ENCODE measurements around the gene SPINT1. TPM values are rescaled to one million over a fixed set of nuclear protein-coding genes. Genes with fewer than 3 reads are reported as not detected.

SPINT1 gene
- total RNA-seq, 1 donor from 2014 or later: 6.0 TPM

DNA sequence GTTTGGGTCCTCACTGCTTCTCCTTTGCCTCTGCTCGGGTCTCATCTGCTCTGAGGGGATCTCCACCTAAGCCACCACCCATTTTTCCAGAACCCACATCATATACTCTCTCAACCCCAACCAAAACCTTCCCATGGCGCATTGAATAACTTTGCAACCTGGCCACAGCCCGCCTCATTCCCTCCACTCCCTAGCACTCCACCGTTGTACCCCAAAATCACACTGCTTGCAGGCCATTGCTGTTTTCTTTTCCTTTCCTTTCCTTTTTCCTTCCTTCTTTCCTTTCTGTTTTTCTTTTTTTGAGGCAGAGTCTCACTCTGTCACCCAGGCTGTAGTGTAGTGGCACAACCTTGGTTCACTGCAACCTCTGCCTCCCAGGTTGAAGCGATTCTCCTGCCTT, 47.3 kb downstream of the SPINT1 start:
- Mint-ChIP-seq H3K4me1 (ENCODE audit: low read depth, unreplicated experiment) (peaks cover 3% of the 10 kb centered on the region), H3K27ac (ENCODE audit: unreplicated experiment) (no peak overlapping the region), H3K27me3 (ENCODE audit: unreplicated experiment) (peaks cover 11% of the 10 kb centered on the region), H3K4me3 (ENCODE audit: unreplicated experiment) (no peak overlapping the region), H3K9me3 (ENCODE audit: unreplicated experiment) (no peaks in the 10 kb centered on the region), H3K36me3 (ENCODE audit: unreplicated experiment) (no peaks in the 10 kb centered on the region)
- TF ChIP-seq, protein P1, sequence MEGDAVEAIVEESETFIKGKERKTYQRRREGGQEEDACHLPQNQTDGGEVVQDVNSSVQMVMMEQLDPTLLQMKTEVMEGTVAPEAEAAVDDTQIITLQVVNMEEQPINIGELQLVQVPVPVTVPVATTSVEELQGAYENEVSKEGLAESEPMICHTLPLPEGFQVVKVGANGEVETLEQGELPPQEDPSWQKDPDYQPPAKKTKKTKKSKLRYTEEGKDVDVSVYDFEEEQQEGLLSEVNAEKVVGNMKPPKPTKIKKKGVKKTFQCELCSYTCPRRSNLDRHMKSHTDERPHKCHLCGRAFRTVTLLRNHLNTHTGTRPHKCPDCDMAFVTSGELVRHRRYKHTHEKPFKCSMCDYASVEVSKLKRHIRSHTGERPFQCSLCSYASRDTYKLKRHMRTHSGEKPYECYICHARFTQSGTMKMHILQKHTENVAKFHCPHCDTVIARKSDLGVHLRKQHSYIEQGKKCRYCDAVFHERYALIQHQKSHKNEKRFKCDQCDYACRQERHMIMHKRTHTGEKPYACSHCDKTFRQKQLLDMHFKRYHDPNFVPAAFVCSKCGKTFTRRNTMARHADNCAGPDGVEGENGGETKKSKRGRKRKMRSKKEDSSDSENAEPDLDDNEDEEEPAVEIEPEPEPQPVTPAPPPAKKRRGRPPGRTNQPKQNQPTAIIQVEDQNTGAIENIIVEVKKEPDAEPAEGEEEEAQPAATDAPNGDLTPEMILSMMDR (IDR thresholded peaks at IDR 0.05; ENCODE audit: partially characterized antibody, unreplicated experiment): no peak
- no peak for DNase-seq

DNA sequence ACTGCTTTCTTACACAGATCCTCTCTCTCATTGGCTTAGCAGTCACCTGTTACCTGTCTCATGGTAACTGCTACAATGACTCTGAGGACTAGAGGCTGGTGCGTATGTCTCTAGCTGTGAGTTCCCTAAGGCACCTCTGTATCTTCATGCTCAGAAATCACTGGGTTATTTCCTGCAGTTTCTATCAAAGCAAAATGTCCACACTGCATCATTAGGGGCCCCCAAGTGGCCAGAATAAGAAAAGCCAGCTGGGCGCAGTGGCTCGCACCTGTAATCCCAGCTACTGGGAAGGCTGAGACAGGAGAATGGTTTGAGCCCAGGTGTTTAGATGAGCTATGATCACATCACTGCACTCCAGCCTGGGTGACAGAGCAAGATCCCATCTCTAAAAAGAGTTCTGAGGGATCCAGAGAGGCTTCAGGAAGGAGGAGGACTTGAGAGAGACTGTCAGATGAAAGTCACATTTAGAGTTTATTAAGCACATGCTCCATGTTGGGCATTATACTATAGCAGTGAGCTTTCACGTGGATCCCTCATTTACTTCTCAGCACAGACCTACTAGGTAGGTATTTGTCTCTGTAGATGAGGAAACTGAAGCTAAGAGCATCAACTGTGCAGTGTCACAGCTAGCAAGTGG, 48.1 kb downstream of the SPINT1 start:
- H3K27me3 Mint-ChIP-seq (ENCODE audit: unreplicated experiment): peaks cover 11% of the 10 kb centered on the region

DNA sequence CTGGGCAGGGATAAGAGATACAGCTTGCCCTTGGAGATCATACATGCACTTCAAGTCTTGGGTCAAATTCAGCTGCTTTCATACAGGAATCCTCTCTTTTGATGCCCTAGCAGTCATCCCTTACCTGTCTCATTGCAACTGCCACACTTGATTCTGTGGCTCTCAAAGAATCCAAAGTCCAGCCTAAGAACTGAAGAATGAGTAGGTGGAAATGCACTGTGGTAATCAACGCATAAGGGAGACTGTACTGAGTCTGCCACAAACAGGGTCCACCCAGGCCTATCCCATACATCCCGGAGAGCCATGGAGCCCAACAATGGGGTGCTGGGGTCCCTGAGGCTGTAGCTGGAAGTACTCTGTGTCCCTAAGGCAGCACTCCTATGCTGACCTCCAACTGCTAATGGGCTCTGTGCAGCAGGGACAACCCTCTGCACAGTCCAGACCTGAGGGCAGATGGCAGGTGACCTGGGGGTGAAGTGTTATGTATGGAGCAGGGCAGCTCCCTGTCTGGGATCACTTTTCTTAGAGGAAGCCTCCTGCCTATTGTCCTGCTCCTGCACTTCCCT, 48.7 kb downstream of the SPINT1 start:
- Mint-ChIP-seq H3K9me3 (ENCODE audit: unreplicated experiment) (no peaks in the 10 kb centered on the region), H3K4me3 (ENCODE audit: unreplicated experiment) (no peak overlapping the region), H3K36me3 (ENCODE audit: unreplicated experiment) (no peaks in the 10 kb centered on the region), H3K4me1 (ENCODE audit: low read depth, unreplicated experiment) (peaks cover 3% of the 10 kb centered on the region), H3K27me3 (ENCODE audit: unreplicated experiment) (peaks cover 11% of the 10 kb centered on the region), H3K27ac (ENCODE audit: unreplicated experiment) (no peak overlapping the region)
- DNase-seq: no peak
- TF ChIP-seq, protein P1 (IDR thresholded peaks at IDR 0.05; ENCODE audit: partially characterized antibody, unreplicated experiment): no peak

More for the DNA sequence above, 48.1 kb downstream of the SPINT1 start:
- H3K9me3 Mint-ChIP-seq (ENCODE audit: unreplicated experiment): no peaks in the 10 kb centered on the region
- H3K4me1 Mint-ChIP-seq (ENCODE audit: low read depth, unreplicated experiment): peaks cover 3% of the 10 kb centered on the region
- TF ChIP-seq, protein P1 (IDR thresholded peaks at IDR 0.05; ENCODE audit: partially characterized antibody, unreplicated experiment): peak; percentile 66
- peak; percentile 63 for DNase-seq
- no peaks in the 10 kb centered on the region for H3K36me3 Mint-ChIP-seq (ENCODE audit: unreplicated experiment)
- H3K27ac Mint-ChIP-seq (ENCODE audit: unreplicated experiment): no peak overlapping the region
- no peak overlapping the region for H3K4me3 Mint-ChIP-seq (ENCODE audit: unreplicated experiment)

DNA sequence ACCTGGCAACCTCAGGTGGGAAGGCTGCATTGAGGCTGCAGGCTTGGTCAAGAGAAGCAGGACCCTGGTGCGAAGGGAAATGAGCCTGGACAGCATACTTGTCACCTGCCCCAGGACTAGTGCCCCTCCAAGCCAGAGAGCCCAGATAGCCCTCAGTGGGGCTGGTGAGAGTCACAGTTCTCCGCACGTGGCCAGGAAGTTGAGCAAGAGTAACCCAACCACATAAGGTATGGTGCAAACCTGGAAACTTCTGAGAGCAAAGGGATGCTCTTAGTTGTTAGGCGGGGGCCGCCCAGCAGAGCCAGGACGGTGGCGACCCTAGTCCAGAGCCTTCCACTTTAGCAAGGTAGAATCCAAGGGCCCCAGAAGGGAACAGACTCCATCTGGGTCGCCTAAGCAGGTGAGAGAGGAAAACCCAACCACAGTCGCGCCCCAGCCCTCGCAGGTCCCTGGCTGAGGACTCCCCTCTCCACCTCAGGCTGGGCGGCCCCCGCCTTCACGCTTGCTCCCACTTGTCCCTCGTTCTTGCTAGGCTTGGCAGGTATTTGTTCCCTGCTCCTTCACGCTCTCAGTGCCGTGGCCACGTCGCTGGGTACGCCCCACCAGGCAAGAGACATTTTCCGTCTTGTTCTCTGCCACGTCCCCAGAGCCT, 49.3 kb downstream of the SPINT1 start:
- no peak for DNase-seq
- Mint-ChIP-seq H3K9me3 (ENCODE audit: unreplicated experiment) (no peaks in the 10 kb centered on the region), H3K4me3 (ENCODE audit: unreplicated experiment) (peak overlapping the region; percentile 97), H3K4me1 (ENCODE audit: low read depth, unreplicated experiment) (peaks cover 3% of the 10 kb centered on the region), H3K36me3 (ENCODE audit: unreplicated experiment) (no peaks in the 10 kb centered on the region), H3K27ac (ENCODE audit: unreplicated experiment) (no peak overlapping the region), H3K27me3 (ENCODE audit: unreplicated experiment) (peaks cover 11% of the 10 kb centered on the region)
- TF ChIP-seq, protein P1 (IDR thresholded peaks at IDR 0.05; ENCODE audit: partially characterized antibody, unreplicated experiment): no peak

All from glutamatergic neuron (in vitro differentiated cells).